22Rv1 (cell line): ENCODE results near the gene ITPKB.

Source experiments
- CTCF ChIP-seq: fragments of 450-650 bp; IDR thresholded peaks from 2 replicates; pipeline ENCODE4 v1.5.1; 2017; ENCODE audit warnings: mild to moderate bottlenecking
- ZFX ChIP-seq: fragments of 450-650 bp; IDR thresholded peaks from 2 replicates; pipeline ENCODE4 v1.6.1; 2017; ENCODE audit warnings: antibody characterized with exemption, borderline replicate concordance

DNA sequence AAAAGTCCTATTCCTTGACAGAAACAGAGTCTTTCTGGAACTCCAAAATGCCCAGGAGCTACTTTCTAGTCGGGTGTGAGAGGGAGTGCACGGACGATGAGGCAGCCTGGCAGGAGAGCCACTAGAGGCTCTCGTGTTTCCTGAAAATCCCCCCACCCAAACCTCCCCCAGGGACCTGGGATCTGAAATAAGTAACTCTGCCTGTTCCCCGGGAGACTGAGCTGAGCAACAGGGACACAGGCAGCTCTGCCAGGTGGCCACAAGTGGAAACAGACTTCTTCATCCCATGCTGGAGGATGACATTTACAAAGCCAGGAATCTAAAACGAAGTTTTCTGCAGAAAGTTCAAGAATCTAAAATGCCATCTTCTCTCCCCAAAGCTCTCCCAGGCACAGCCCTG, 77.1 kb downstream of the ITPKB start:
- TF ChIP-seq CTCF (no peak), ZFX (no peak)
